ENCODE data around the gene MBP.

- TF ChIP-seq, protein P1, sequence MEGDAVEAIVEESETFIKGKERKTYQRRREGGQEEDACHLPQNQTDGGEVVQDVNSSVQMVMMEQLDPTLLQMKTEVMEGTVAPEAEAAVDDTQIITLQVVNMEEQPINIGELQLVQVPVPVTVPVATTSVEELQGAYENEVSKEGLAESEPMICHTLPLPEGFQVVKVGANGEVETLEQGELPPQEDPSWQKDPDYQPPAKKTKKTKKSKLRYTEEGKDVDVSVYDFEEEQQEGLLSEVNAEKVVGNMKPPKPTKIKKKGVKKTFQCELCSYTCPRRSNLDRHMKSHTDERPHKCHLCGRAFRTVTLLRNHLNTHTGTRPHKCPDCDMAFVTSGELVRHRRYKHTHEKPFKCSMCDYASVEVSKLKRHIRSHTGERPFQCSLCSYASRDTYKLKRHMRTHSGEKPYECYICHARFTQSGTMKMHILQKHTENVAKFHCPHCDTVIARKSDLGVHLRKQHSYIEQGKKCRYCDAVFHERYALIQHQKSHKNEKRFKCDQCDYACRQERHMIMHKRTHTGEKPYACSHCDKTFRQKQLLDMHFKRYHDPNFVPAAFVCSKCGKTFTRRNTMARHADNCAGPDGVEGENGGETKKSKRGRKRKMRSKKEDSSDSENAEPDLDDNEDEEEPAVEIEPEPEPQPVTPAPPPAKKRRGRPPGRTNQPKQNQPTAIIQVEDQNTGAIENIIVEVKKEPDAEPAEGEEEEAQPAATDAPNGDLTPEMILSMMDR (conservative IDR thresholded peaks at IDR 0.05; ENCODE audit: low read depth, low read length), result no peak
- no peak for TF ChIP-seq EZH2 (IDR thresholded peaks at IDR 0.05; ENCODE audit: low read length, unreplicated experiment)
These were observed 102.4 kb downstream of the MBP start for GRCh38 chr18:77030201-77030600.

All from PC-3 (cell line).